Esophagus muscularis mucosa (tissue), 3 donors: Measurements from ENCODE around the gene TXN.

Experiments used
- CTCF ChIP-seq, 3 experiments: fragments of 200-600 bp in 2 of 3; fragments of 450-650 bp in 1 of 3; sonication (generic) in 2 of 3; IDR thresholded peaks; one replicate each; pipeline ENCODE4 v1.5.1; 2017 to 2019; ENCODE audit warnings: antibody characterized with exemption in 3 of 3, mild to moderate bottlenecking in 2 of 3, moderate library complexity in 1 of 3
- POLR2A ChIP-seq: fragments of 450-650 bp; IDR thresholded peaks from one replicate; pipeline ENCODE4 v1.6.1; 2017; ENCODE audit warnings: antibody characterized with exemption, moderate library complexity, mild to moderate bottlenecking, low read depth
- POLR2AphosphoS5 ChIP-seq, 2 donors: sonication (generic); formaldehyde crosslinking; IDR thresholded peaks; one replicate each; pipeline ENCODE4 v1.6.1; 2017; ENCODE audit warnings: antibody characterized with exemption in 2 of 2

GRCh38 chr9:110244616-110245015, 11.7 kb downstream of the TXN start:
- TF ChIP-seq CTCF (IDR thresholded peaks at IDR 0.05) (no peak), POLR2A (no peak), POLR2AphosphoS5 (IDR thresholded peaks at IDR 0.05) (no peak)
